K562 (cell line): ENCODE data around the gene PRIM1. TPM values are rescaled to one million over a fixed set of nuclear protein-coding genes. Genes with fewer than 3 reads are reported as not detected.

Experiments used
- ARNT ChIP-seq, 2 experiments: fragments of 450-650 bp; IDR thresholded peaks; 2 replicates each; pipeline ENCODE4 v1.6.1; 2016; ENCODE audit warnings: mild to moderate bottlenecking in 1 of 2
- BHLHE40 ChIP-seq: IDR thresholded peaks from 2 replicates; pipeline ENCODE4 v1.6.1; 2011; ENCODE audit warnings: low read length, improper control_type of control experiment
- BRCA1 ChIP-seq, 2 experiments: fragments of 450-650 bp in 1 of 2; sonication (generic) in 1 of 2; formaldehyde crosslinking in 1 of 2; IDR thresholded peaks; 2 replicates each; pipeline versions ENCODE4 v1.5.0 to v1.6.1; 2017 to 2020; ENCODE audit warnings: mild to moderate bottlenecking in 1 of 2, missing genetic modification reagents in 1 of 2
- CCNT2 ChIP-seq: IDR thresholded peaks from 2 replicates; pipeline ENCODE4 v1.6.1; 2011; ENCODE audit warnings: borderline replicate concordance, low read depth, mild to moderate bottlenecking, moderate library complexity, mixed read lengths, low read length; ENCODE audit not compliant: insufficient read length; ENCODE audit errors: extremely low read depth
- CREB1 ChIP-seq, 2 experiments: sonication (generic) in 1 of 2; formaldehyde crosslinking in 1 of 2; IDR thresholded peaks; 2 replicates each; pipeline versions ENCODE4 v1.6.1 to v1.8.0; 2012 to 2022; ENCODE audit warnings: inconsistent platforms in 1 of 2, mild to moderate bottlenecking in 1 of 2, missing genetic modification reagents in 1 of 2, moderate library complexity in 1 of 2
- CTCFL ChIP-seq: IDR thresholded peaks from 2 replicates; pipeline ENCODE4 v1.6.1; 2011; ENCODE audit warnings: borderline replicate concordance, low read depth, mild to moderate bottlenecking, moderate library complexity, low read length; ENCODE audit not compliant: insufficient read depth, poor library complexity, severe bottlenecking
- E2F5 ChIP-seq: sonication (generic); formaldehyde crosslinking; IDR thresholded peaks from 2 replicates; pipeline ENCODE4 v1.8.0; 2022; ENCODE audit warnings: mild to moderate bottlenecking, missing genetic modification reagents
- FOXJ2 ChIP-seq: fragments of 200-800 bp; sonication (Bioruptor generic); IDR thresholded peaks from 2 replicates; pipeline ENCODE4 v1.6.1; 2016; ENCODE audit warnings: missing genetic modification characterization, missing compliant biosample characterization
- KLF10 ChIP-seq: fragments of 250-450 bp; sonication (Bioruptor Pico); IDR thresholded peaks from 2 replicates; pipeline ENCODE4 v1.6.1; 2021; ENCODE audit warnings: matching md5 sums
- L3MBTL2 ChIP-seq: fragments of 450-650 bp; IDR thresholded peaks from 2 replicates; pipeline ENCODE4 v1.6.1; 2016; ENCODE audit warnings: mild to moderate bottlenecking, moderate library complexity
- NFYB ChIP-seq: IDR thresholded peaks from 2 replicates; pipeline ENCODE4 v1.6.1; 2011; ENCODE audit warnings: mild to moderate bottlenecking, moderate library complexity; ENCODE audit not compliant: insufficient read length; ENCODE audit errors: extremely low read depth
- POLR3A ChIP-seq: IDR thresholded peaks from 2 replicates; pipeline ENCODE4 v1.6.1; 2011; ENCODE audit warnings: borderline replicate concordance, mild to moderate bottlenecking, moderate library complexity; ENCODE audit not compliant: insufficient read length, insufficient read depth; ENCODE audit errors: extremely low read depth
- RBFOX2 ChIP-seq: fragments of 200-400 bp; formaldehyde crosslinking; IDR thresholded peaks from 2 replicates; pipeline ENCODE4 v1.6.1; 2017; ENCODE audit warnings: low read depth, mild to moderate bottlenecking, low read length, moderate library complexity
- RBM15 ChIP-seq: fragments of 200-400 bp; formaldehyde crosslinking; IDR thresholded peaks from 2 replicates; pipeline ENCODE4 v1.6.1; 2018; ENCODE audit warnings: mild to moderate bottlenecking, low read length, moderate library complexity; ENCODE audit not compliant: insufficient read depth
- RBM22 ChIP-seq: fragments of 200-400 bp; formaldehyde crosslinking; IDR thresholded peaks from 2 replicates; pipeline ENCODE4 v1.6.1; 2018; ENCODE audit warnings: low read length, low read depth; ENCODE audit not compliant: poor library complexity, severe bottlenecking
- TCF7 ChIP-seq: sonication (generic); IDR thresholded peaks from 2 replicates; pipeline ENCODE4 v1.6.1; 2016; ENCODE audit warnings: antibody characterized with exemption, borderline replicate concordance
- TRIM25 ChIP-seq: fragments of 450-650 bp; IDR thresholded peaks from 2 replicates; pipeline ENCODE4 v1.7.0; 2016; ENCODE audit warnings: borderline replicate concordance
- ZNF140 ChIP-seq: fragments of 250-450 bp; sonication (Bioruptor Pico); IDR thresholded peaks from 2 replicates; pipeline ENCODE4 v1.8.0; 2021; ENCODE audit warnings: moderate library complexity, mild to moderate bottlenecking, inconsistent platforms
- ZNF212 ChIP-seq: fragments of 450-650 bp; formaldehyde crosslinking; IDR thresholded peaks from 2 replicates; pipeline ENCODE4 v1.4.0; 2020; ENCODE audit warnings: mild to moderate bottlenecking
- ZNF347 ChIP-seq: fragments of 450-650 bp; formaldehyde crosslinking; IDR thresholded peaks from 2 replicates; pipeline ENCODE4 v1.4.0; 2020; ENCODE audit warnings: low read depth, mild to moderate bottlenecking, moderate library complexity
- ZNF589 ChIP-seq: fragments of 200-800 bp; sonication (Bioruptor generic); IDR thresholded peaks from 2 replicates; pipeline ENCODE4 v1.6.1; 2016; ENCODE audit warnings: low read depth, missing genetic modification characterization, missing compliant biosample characterization
- polyA plus RNA-seq, 8 experiments: library from polyadenylated mRNA; depleted of rRNA in 4 of 8; stranded (reverse) in 5 of 8; unstranded in 3 of 8; fragments of >200 nt; fragmentation: Nextera tagmentation in 2 of 8; fragmentation: Illumina TruSeq in 1 of 8; extraction: Ambion mirVana in 2 of 8; extraction: Trizol in 1 of 8; gene quantifications; 2 replicates each; pipeline versions ENCODE4 v1.2.1 to v1.2.3, GENCODE V29; 2011 to 2014; ENCODE audit warnings: inconsistent platforms in 1 of 8, missing spikeins in 1 of 8
- total RNA-seq, 7 experiments: library from RNA; depleted of rRNA in 6 of 7; stranded (reverse); fragments of >200 nt in 6 of 7; fragmentation: Illumina TruSeq in 2 of 7; extraction: Trizol in 2 of 7; gene quantifications; 2 replicates each; pipeline versions ENCODE4 v1.2.1 to v1.2.3, GENCODE V29; 2011 to 2021; ENCODE audit warnings: low replicate concordance in 1 of 7

The PRIM1 gene
- total and polyA plus RNA-seq, 9 of the 15 experiments (the other 6 are each of a cell fraction or from before 2014, with no cell fraction given): 67.2 to 179 (median 140) TPM

- TF ChIP-seq TRIM25: 0 out of 2 replicates have a peak, but pooled peaks have one; percentile 76
- peak; percentile 51 for TF ChIP-seq RBM22
- TF ChIP-seq KLF10 (CRISPR knock-in tag): no peak
- peak; percentile 99 for TF ChIP-seq RBFOX2
- peak; percentile 66; the same call in 1 of the 2 replicates for TF ChIP-seq BHLHE40
- no peak for TF ChIP-seq POLR3A
- peak in 1 of 2 experiments; percentile 59; a peak in 1 of 4 replicates for TF ChIP-seq ARNT (IDR thresholded peaks at IDR 0.05)
- no peak for TF ChIP-seq ZNF140
- TF ChIP-seq CREB1 (IDR thresholded peaks at IDR 0.05): 0 out of 2 replicates have a peak, but pooled peaks have one; percentile 15
- peak; percentile 74 for TF ChIP-seq CREB1 (CRISPR knock-in tag; IDR thresholded peaks at IDR 0.05)
- no peak for TF ChIP-seq TCF7
- no peak for TF ChIP-seq CCNT2
- TF ChIP-seq ZNF589: peak; percentile 74
- TF ChIP-seq ZNF347 (CRISPR knock-in tag): no peak
- no peak for TF ChIP-seq RBM15
- no peak for TF ChIP-seq E2F5 (CRISPR knock-in tag)
- TF ChIP-seq NFYB: no peak
- no peak for TF ChIP-seq CTCFL
- 0 out of 2 replicates have a peak, but pooled peaks have one; percentile 71 for TF ChIP-seq ZNF212
- no peak for TF ChIP-seq FOXJ2 (tag)
- TF ChIP-seq L3MBTL2: peak; percentile 78
- no peak for TF ChIP-seq BRCA1 (IDR thresholded peaks at IDR 0.05)
- no peak for TF ChIP-seq BRCA1 (CRISPR knock-in tag; IDR thresholded peaks at IDR 0.05)
These were observed 27.0 kb downstream of the PRIM1 start, which contains the start of gene NACA (continued) for GRCh38 chr12:56724972-56725722.
